Measurements from ENCODE around the gene ZNF213.
"Not testable (repeated sequence)": the region's sequence is repeated elsewhere in the genome, so short reads cannot be mapped to it uniquely, and the experiment has no call there.

Gene ZNF213

DNA sequence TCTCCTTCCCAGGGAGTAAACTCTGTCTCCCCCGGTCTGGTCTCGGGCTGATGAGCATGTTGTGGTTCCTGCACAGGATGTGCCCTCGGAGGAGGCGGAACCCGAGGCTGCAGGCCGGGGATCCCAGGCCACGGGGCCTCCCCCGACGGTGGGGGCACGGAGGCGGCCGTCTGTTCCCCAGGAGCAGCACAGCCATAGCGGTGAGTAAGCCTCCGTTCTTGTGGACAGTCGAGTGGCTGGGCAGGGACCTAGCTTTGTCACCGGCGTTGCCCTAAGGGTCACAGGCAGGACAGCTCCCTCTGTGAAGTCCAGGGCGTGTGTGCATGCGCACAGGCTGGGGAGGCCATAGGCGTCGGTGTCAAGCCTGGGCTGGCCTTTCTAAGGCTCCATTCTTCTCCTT is 3.5 kb downstream of the ZNF213 start:
- no peak for DNase-seq
- H3K27ac ChIP-seq, result no peak overlapping the region
- H3K4me1 ChIP-seq, result peaks cover 0 to 23% (median 13%) of the 10 kb centered on the region in 4 donors
- no peaks in the 10 kb centered on the region for H3K9me3 ChIP-seq
- TF ChIP-seq, protein P1, sequence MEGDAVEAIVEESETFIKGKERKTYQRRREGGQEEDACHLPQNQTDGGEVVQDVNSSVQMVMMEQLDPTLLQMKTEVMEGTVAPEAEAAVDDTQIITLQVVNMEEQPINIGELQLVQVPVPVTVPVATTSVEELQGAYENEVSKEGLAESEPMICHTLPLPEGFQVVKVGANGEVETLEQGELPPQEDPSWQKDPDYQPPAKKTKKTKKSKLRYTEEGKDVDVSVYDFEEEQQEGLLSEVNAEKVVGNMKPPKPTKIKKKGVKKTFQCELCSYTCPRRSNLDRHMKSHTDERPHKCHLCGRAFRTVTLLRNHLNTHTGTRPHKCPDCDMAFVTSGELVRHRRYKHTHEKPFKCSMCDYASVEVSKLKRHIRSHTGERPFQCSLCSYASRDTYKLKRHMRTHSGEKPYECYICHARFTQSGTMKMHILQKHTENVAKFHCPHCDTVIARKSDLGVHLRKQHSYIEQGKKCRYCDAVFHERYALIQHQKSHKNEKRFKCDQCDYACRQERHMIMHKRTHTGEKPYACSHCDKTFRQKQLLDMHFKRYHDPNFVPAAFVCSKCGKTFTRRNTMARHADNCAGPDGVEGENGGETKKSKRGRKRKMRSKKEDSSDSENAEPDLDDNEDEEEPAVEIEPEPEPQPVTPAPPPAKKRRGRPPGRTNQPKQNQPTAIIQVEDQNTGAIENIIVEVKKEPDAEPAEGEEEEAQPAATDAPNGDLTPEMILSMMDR (IDR thresholded peaks at IDR 0.05), result no peak
- no peaks in the 10 kb centered on the region for H3K27me3 ChIP-seq
- intact Hi-C loops (cut with DNase I; ENCODE audit: low total_unique reads), result no loop called here
- peaks cover 24 to 61% (median 44%) of the 10 kb centered on the region in 3 donors for H3K36me3 ChIP-seq
- no peak overlapping the region for H3K4me3 ChIP-seq

DNA sequence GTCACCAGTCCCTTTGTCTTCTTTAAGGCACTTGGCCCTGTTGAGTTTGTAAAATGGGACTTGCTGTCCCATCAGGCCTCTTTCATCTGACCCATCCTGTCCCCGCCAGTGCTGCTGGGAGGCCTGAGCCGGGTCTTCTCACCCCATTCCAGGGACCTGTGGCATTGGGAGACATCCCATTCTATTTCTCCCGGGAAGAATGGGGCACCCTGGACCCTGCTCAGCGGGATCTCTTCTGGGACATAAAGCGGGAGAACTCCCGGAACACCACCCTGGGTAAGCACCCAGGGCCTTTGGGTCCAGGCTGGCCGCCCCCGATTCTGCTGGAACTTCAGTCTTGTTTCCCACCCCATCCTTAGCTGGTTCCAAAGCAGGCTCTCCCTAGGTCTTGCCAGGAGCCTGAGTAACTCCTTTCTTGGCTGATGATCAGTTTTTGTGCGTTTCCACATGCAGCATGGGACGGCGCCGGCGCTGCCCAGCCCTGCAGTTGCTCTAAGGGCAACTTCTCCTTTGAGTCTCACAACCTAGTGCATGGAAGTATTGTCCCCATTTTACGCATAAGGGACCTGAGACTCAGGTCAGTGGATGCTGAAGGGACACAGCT is 4.1 kb downstream of the ZNF213 start:
- no peak for DNase-seq
- intact Hi-C loops (cut with DNase I; ENCODE audit: low total_unique reads), result no loop called here
- H3K9me3 ChIP-seq, result no peaks in the 10 kb centered on the region
- H3K4me1 ChIP-seq, result peaks cover 0 to 17% (median 10%) of the 10 kb centered on the region in 4 donors
- TF ChIP-seq, protein P1 (IDR thresholded peaks at IDR 0.05), result no peak
- no peak overlapping the region for H3K4me3 ChIP-seq
- no peak overlapping the region for H3K27ac ChIP-seq
- H3K27me3 ChIP-seq, result no peaks in the 10 kb centered on the region
- peaks cover 24 to 61% (median 44%) of the 10 kb centered on the region in 3 donors for H3K36me3 ChIP-seq

DNA sequence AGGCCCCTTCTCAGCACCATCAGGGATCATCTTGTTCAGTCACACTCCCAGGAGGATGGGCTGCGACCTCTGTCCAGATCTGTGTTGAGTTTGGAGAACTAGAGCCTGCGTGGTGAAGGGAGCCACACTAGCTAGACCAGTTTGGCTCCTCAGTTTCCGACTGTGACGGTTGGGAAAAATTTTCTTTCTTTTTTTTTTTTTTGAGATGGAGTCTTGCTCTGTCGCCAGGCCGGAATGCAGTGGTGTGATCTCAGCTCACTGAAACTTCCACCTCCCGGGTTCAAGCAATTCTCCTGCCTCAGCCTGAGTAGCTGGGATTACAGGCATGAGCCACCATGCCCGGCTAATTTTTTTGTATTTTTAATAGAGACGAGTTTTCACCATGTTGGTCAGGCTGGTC is 4.7 kb downstream of the ZNF213 start:
- H3K27ac ChIP-seq; intact Hi-C loops (cut with DNase I; ENCODE audit: low total_unique reads): not testable (repeated sequence)

GRCh38 chr16:3140603-3141427 is 6.0 kb downstream of the ZNF213 start:
- TF ChIP-seq, protein P1 (IDR thresholded peaks at IDR 0.05), result no peak
- Histone ChIP-seq H3K36me3 (peaks cover 24 to 61% (median 44%) of the 10 kb centered on the region in 3 donors), H3K9me3 (no peaks in the 10 kb centered on the region), H3K27ac (no peak overlapping the region), H3K27me3 (no peaks in the 10 kb centered on the region), H3K4me1 (peaks cover 0 to 10% (median 5%) of the 10 kb centered on the region in 4 donors), H3K4me3 (no peak overlapping the region)
- intact Hi-C loops (cut with DNase I; ENCODE audit: low total_unique reads), result no loop called here
- DNase-seq, result no peak

More for the DNA sequence above, 4.7 kb downstream of the ZNF213 start:
- not testable (repeated sequence) for H3K9me3 ChIP-seq, H3K4me3 ChIP-seq, H3K27me3 ChIP-seq, DNase-seq
- H3K4me1 ChIP-seq, result peaks cover 0 to 14% (median 9%) of the 10 kb centered on the region in 4 donors
- peaks cover 24 to 61% (median 44%) of the 10 kb centered on the region in 3 donors for H3K36me3 ChIP-seq

- Histone ChIP-seq H3K27ac (no peak overlapping the region), H3K4me3 (no peak overlapping the region), H3K9me3 (no peaks in the 10 kb centered on the region), H3K27me3 (no peaks in the 10 kb centered on the region), H3K4me1 (peaks cover 0 to under 1% (median 0%) of the 10 kb centered on the region in 4 donors), H3K36me3 (peaks cover 24 to 61% (median 44%) of the 10 kb centered on the region in 3 donors)
- intact Hi-C loops (cut with DNase I; ENCODE audit: low total_unique reads), result no loop called here
- TF ChIP-seq, protein P1 (IDR thresholded peaks at IDR 0.05), result no peak
- no peak for DNase-seq
Measured at GRCh38 chr16:3141781-3142311, 7.0 kb downstream of the ZNF213 start.

- Histone ChIP-seq H3K9me3 (no peaks in the 10 kb centered on the region), H3K27ac (no peak overlapping the region), H3K27me3 (no peaks in the 10 kb centered on the region), H3K36me3 (peaks cover 24 to 58% (median 44%) of the 10 kb centered on the region in 3 donors), H3K4me3 (no peak overlapping the region), H3K4me1 (no peaks in the 10 kb centered on the region)
- DNase-seq, result no peak
- intact Hi-C loops (cut with DNase I; ENCODE audit: low total_unique reads), result no loop called here
- TF ChIP-seq, protein P1 (IDR thresholded peaks at IDR 0.05), result no peak
Measured at GRCh38 chr16:3142327-3142726, 7.5 kb downstream of the ZNF213 start.

All from tibial artery (tissue), 4 donors.